Lower leg skin (tissue), 4 donors: ENCODE measurements around the gene NR4A1. TPM values are rescaled to one million over a fixed set of nuclear protein-coding genes. Genes with fewer than 3 reads are reported as not detected.

ENCODE experiments used
- DNase-seq, 2 donors: peaks; one replicate each; pipeline ENCODE4 v3.0.0-alpha.2; 2019; ENCODE audit warnings: low spot score in 2 of 2
- H3K4me3 ChIP-seq: fragments of 200-600 bp; sonication (generic); 2 replicates; pipeline ENCODE4 v1.5.1; 2017; ENCODE audit warnings: mild to moderate bottlenecking, low read depth; ENCODE audit not compliant: poor library complexity, severe bottlenecking
- POLR2A ChIP-seq, 2 donors: fragments of 450-650 bp; IDR thresholded peaks; one replicate each; pipeline ENCODE4 v1.6.1; 2016 to 2017; ENCODE audit warnings: antibody characterized with exemption in 2 of 2, mild to moderate bottlenecking in 1 of 2, moderate library complexity in 1 of 2
- WGBS, 2 donors: methylation state at CpG; one replicate each; pipeline ENCODE4 v1.1.5; 2018; 5-methylcytosine and 5-hydroxymethylcytosine counted together
- intact Hi-C: fragments of 100-400 bp; cut with DNase I; formaldehyde crosslinking; loops from one replicate; pipeline ENCODE4 v1.15.0; 2023; ENCODE audit warnings: low total_unique reads
- total RNA-seq, 4 donors: library from RNA; depleted of rRNA; stranded (reverse); fragments of >200 nt; gene quantifications; one replicate each; pipeline ENCODE4 v1.1.0, GENCODE V29; 2016
- TF ChIP-seq, protein P1 (sequence below), 3 donors: fragments of 450-650 bp; IDR thresholded peaks; one replicate each; pipeline ENCODE4 v1.5.1; 2016; ENCODE audit warnings: antibody characterized with exemption in 3 of 3, mild to moderate bottlenecking in 3 of 3, moderate library complexity in 2 of 3

Gene NR4A1
- total RNA-seq, 4 donors from 2014 or later: 28.7 to 121 (median 105) TPM

DNA sequence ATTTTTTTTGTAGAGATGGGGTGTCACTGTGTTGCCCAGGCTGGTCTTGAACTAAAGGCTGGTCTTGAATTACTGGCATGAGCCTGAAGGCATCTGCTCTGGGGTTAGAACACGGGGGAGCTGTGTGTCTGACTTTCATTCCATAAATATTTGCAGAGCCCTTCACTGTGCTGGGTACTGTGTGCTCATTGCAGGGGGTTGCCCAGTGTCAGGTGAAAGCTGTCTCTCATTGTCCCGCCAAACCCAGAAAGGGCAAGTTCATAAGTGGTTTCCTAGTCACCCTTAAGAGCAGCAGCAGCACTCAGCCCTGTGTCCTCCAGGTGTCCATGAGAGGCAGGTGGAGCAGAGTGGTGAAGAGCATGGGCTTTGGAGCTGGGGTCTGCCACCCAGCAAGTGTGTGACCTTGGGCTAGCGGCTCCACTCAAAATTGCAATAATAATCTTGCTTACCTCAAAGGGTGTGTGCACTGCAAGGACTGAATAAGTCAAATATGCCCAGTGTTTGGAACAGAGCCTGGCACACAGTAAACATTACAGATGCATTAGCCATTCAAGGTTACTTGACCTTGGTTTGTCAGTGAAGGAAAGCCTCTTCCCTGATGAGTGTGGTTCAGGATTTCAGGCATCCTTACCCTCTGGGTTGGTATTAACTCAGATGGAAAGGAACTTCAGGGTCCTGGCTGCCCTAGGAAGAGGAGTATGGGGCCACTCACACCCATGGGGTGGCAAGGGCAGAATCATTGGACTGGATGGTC lies 23.9 kb downstream of the NR4A1 start:
- WGBS, 2 donors: 87 to 90% methylated on average over 3 of the region's 3 CpGs
- no peak overlapping the region for H3K4me3 ChIP-seq
- intact Hi-C loops: no loop called here
- no peak for TF ChIP-seq POLR2A (IDR thresholded peaks at IDR 0.05)
- TF ChIP-seq, protein P1, sequence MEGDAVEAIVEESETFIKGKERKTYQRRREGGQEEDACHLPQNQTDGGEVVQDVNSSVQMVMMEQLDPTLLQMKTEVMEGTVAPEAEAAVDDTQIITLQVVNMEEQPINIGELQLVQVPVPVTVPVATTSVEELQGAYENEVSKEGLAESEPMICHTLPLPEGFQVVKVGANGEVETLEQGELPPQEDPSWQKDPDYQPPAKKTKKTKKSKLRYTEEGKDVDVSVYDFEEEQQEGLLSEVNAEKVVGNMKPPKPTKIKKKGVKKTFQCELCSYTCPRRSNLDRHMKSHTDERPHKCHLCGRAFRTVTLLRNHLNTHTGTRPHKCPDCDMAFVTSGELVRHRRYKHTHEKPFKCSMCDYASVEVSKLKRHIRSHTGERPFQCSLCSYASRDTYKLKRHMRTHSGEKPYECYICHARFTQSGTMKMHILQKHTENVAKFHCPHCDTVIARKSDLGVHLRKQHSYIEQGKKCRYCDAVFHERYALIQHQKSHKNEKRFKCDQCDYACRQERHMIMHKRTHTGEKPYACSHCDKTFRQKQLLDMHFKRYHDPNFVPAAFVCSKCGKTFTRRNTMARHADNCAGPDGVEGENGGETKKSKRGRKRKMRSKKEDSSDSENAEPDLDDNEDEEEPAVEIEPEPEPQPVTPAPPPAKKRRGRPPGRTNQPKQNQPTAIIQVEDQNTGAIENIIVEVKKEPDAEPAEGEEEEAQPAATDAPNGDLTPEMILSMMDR (IDR thresholded peaks at IDR 0.05): no peak
- no peak for DNase-seq

DNA sequence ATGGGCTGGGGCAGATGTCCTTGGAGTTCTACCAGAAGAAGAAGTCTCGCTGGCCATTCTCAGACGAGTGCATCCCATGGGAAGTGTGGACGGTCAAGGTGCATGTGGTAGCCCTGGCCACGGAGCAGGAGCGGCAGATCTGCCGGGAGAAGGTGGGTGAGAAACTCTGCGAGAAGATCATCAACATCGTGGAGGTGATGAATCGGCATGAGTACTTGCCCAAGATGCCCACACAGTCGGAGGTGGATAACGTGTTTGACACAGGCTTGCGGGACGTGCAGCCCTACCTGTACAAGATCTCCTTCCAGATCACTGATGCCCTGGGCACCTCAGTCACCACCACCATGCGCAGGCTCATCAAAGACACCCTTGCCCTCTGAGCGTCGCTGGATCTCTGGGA lies 25.6 kb downstream of the NR4A1 start:
- whole genome bisulfite sequencing, 2 donors: 92% methylated on average over 14 to 16 of the region's 16 CpGs
- DNase-seq: peak in 1 of 2 donors; percentile 76

DNA sequence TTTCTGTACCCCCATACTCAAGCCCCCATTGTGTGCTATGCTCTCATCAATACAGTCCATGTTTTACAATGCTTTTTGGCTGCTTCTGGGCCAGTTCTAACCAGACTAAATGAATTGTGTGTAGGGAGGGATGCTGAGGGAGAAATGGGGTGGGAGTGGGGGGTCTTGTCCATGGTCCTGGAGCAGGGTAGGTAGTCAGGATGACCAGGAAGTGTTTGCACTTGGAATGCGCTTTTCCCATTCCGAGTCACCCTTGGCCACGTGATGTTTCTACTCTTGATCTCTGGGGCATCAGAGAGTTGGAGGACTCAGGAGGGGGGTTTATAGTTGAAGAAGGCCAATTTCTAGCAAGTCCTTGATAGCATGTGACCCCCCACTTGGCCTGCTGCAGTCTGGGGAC lies 27.0 kb downstream of the NR4A1 start:
- WGBS, 2 donors: 92 to 93% methylated on average over 3 of the region's 3 CpGs
- H3K4me3 ChIP-seq: no peak overlapping the region
- DNase-seq: no peak
- intact Hi-C loops: no loop called here
- TF ChIP-seq, protein P1 (IDR thresholded peaks at IDR 0.05): no peak
- no peak for TF ChIP-seq POLR2A (IDR thresholded peaks at IDR 0.05)

More for the DNA sequence above, 25.6 kb downstream of the NR4A1 start:
- intact Hi-C loops: no loop called here
- TF ChIP-seq, protein P1 (IDR thresholded peaks at IDR 0.05): no peak
- no peak for TF ChIP-seq POLR2A (IDR thresholded peaks at IDR 0.05)
- H3K4me3 ChIP-seq: no peak overlapping the region

DNA sequence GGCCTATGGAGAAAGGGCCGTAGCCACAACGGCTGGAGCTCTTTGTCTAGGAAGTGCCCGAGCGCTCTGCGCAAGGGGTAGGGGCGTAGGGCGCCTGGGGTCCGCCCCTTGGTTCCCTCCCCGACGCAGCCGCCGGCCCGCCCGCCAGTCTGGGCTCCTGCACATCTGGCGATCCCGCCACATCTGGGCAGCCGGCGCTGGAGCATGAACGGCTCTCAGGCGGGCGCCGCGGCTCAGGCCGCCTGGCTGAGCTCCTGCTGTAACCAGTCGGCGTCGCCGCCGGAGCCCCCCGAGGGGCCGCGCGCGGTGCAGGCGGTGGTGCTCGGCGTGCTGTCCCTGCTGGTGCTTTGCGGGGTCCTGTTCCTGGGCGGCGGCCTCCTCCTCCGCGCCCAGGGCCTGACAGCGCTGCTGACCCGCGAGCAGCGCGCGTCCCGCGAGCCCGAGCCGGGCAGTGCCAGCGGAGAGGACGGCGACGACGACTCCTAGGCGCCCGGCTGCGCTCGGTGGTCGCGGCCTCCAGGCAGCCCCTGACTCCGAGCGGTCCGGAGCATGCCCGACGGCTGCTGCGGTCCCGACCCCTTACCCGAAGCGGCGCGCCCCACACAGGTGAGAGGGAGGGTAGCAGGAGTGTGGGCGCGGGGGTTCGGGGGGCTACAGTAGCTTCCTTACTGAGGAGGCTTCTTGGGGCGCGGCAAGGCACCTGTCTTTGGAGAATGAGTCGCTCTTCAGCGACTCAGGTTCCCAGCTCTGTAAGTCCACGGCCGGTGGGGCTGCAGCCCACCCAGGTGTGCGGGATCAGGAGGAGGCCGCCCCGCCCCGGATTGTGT lies 28.5 kb downstream of the NR4A1 start, which contains the start of gene SMIM41:
TSS of gene SMIM41 (plus strand) at position 129 of the 827 bp plus-strand sequence. CDS start at position 205, 76 bp downstream.
- TF ChIP-seq POLR2A (IDR thresholded peaks at IDR 0.05): no peak
- TF ChIP-seq, protein P1 (IDR thresholded peaks at IDR 0.05): no peak
- intact Hi-C loops: loop anchor here (5.0 kb wide), 1 partner anchor 52 kb away; no protein-coding TSS in a partner anchor
- WGBS, 2 donors: 76 to 85% methylated on average over 41 to 75 of the region's 87 CpGs
- no peak within 1 kb of the TSS for H3K4me3 ChIP-seq
- DNase-seq: peak in 1 of 2 donors; percentile 83

DNA sequence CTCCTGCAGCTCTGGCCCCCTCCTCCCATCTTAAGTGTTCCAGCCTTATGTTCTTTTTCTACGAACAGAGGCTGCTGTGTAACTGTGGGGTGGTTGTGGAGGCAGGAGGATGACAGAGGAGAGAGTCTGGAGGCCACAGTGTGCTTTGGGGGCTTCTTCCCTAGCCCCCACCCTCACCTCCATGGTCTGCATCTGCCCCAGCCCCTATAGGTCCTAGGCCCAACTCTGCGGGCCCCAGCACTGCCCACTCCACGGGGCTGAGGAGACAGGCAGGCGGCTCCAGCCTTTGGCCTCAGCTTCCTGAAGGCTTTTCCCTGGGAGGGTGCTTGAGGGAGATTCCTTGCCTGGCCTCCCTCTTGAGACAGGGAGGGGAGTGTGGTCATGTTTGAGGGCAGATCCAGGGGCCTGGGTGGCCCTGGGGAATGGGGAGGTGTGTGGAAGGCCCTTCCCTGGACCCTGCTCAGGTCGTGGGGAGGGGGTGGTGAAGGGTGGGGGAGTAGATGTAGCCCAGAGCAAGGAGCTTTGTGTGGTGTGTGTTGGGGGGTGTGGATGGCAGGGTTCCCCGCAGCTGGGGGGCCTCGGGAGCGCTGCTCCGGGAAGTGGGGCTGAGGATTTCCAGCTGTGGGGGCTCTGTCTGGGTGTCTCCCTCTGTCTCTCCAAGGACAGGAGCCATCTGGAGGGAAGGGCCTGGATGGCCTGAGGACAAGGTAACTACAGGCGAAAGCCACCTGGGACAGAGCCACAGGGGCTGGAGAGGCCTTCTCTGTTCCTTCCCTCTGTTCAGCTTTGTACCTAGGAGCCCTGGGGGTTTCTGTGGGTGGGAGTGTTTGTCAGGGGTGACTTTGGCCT lies 29.4 kb downstream of the NR4A1 start:
- 79 to 80% methylated on average over 10 of the region's 10 CpGs for WGBS, 2 donors
- no peak for DNase-seq
- intact Hi-C loops: loop anchor here (5.0 kb wide), 1 partner anchor 53 kb away; no protein-coding TSS in a partner anchor
- H3K4me3 ChIP-seq: no peak overlapping the region
- TF ChIP-seq POLR2A (IDR thresholded peaks at IDR 0.05): no peak
- TF ChIP-seq, protein P1 (IDR thresholded peaks at IDR 0.05): no peak
